KOPT-K1 (cell line): ENCODE data around the gene PIAS4.
A peak's percentile ranks its signal among the peaks of the same experiment; 100 is the strongest.
"Not testable (repeated sequence)": the region's sequence is repeated elsewhere in the genome, so short reads cannot be mapped to it uniquely, and the experiment has no call there.

ENCODE experiments used
- H3K27ac ChIP-seq: fragments of 200-600 bp; sonication (generic); 2 replicates; pipeline ENCODE4 v1.5.1; 2016; ENCODE audit warnings: antibody characterized with exemption, mild to moderate bottlenecking, low read depth, low read length; ENCODE audit not compliant: poor library complexity, severe bottlenecking
- H3K36me3 ChIP-seq: fragments of 200-600 bp; sonication (generic); 2 replicates; pipeline ENCODE4 v1.5.1; 2017; ENCODE audit warnings: antibody characterized with exemption, mild to moderate bottlenecking, low read length, moderate library complexity; ENCODE audit not compliant: insufficient read depth
- H3K9me3 ChIP-seq: fragments of 200-600 bp; sonication (generic); 2 replicates; pipeline ENCODE4 v1.5.1; 2017; ENCODE audit warnings: antibody characterized with exemption, low read length, mild to moderate bottlenecking; ENCODE audit not compliant: insufficient read depth, poor library complexity, severe bottlenecking

The PIAS4 gene

GRCh38 chr19:4007021-4007835, at the start of gene PIAS4:
PIAS4 (plus strand) TSS chr19:4007736; CDS start chr19:4007761, 25 bp downstream.
- H3K36me3 ChIP-seq: peaks cover 13% of the 10 kb centered on the region
- no peaks in the 10 kb centered on the region for H3K9me3 ChIP-seq
- peak within 1 kb of the TSS; percentile 90 for H3K27ac ChIP-seq

- Histone ChIP-seq H3K27ac (no peak overlapping the region), H3K36me3 (peaks cover 70% of the 10 kb centered on the region), H3K9me3 (no peaks in the 10 kb centered on the region)
These were observed 48.4 kb upstream of the PIAS4 start for GRCh38 chr19:3958836-3959765.

GRCh38 chr19:3959766-3960131, 47.8 kb upstream of the PIAS4 start:
- no peak overlapping the region for H3K27ac ChIP-seq
- H3K36me3 ChIP-seq: peaks cover 72% of the 10 kb centered on the region
- H3K9me3 ChIP-seq: no peaks in the 10 kb centered on the region

- Histone ChIP-seq H3K36me3 (peaks cover 78% of the 10 kb centered on the region), H3K9me3 (no peaks in the 10 kb centered on the region), H3K27ac (no peak overlapping the region)
These were observed 46.5 kb upstream of the PIAS4 start for GRCh38 chr19:3961007-3961406.

- Histone ChIP-seq H3K27ac (no peak overlapping the region), H3K36me3 (peaks cover 85% of the 10 kb centered on the region), H3K9me3 (no peaks in the 10 kb centered on the region)
These were observed 43.9 kb upstream of the PIAS4 start for GRCh38 chr19:3963458-3964255.

- Histone ChIP-seq H3K36me3 (peaks cover 85% of the 10 kb centered on the region), H3K9me3 (no peaks in the 10 kb centered on the region), H3K27ac (no peak overlapping the region)
These were observed 43.0 kb upstream of the PIAS4 start for GRCh38 chr19:3964256-3965194.

- Histone ChIP-seq H3K9me3 (no peaks in the 10 kb centered on the region), H3K27ac (no peak overlapping the region), H3K36me3 (peaks cover 69% of the 10 kb centered on the region)
These were observed 41.2 kb upstream of the PIAS4 start for GRCh38 chr19:3966051-3967017.

- not testable (repeated sequence) for H3K27ac ChIP-seq, H3K9me3 ChIP-seq
- H3K36me3 ChIP-seq: peaks cover 53% of the 10 kb centered on the region
These were observed 39.6 kb upstream of the PIAS4 start for GRCh38 chr19:3967983-3968382.

GRCh38 chr19:3968556-3969434, 38.7 kb upstream of the PIAS4 start:
- H3K9me3 ChIP-seq: no peaks in the 10 kb centered on the region
- peaks cover 45% of the 10 kb centered on the region for H3K36me3 ChIP-seq
- no peak overlapping the region for H3K27ac ChIP-seq

- Histone ChIP-seq H3K9me3 (no peaks in the 10 kb centered on the region), H3K36me3 (peaks cover 40% of the 10 kb centered on the region; the same call in 1 of the 2 replicates), H3K27ac (peak overlapping the region; percentile 63)
These were observed 37.9 kb upstream of the PIAS4 start for GRCh38 chr19:3969435-3970312.

- Histone ChIP-seq H3K9me3 (no peaks in the 10 kb centered on the region), H3K27ac (peak overlapping the region; percentile 63), H3K36me3 (peaks cover 46% of the 10 kb centered on the region)
These were observed 37.2 kb upstream of the PIAS4 start for GRCh38 chr19:3970313-3970807.
